ENCODE data around the gene TMEM147.

Gene TMEM147

GRCh38 chr19:35561436-35561835 lies 16.0 kb downstream of the TMEM147 start:
- Histone ChIP-seq H4K20me1 (ENCODE audit: low read depth, low read length) (no peaks in the 10 kb centered on the region), H3F3A (ENCODE audit: insufficient read depth) (no peaks in the 10 kb centered on the region), H3K9ac (ENCODE audit: low read length) (no peak overlapping the region), H3K4me2 (ENCODE audit: low read depth, low read length, poor library complexity, severe bottlenecking) (no peak overlapping the region), H3K79me2 (ENCODE audit: insufficient read depth, low read length) (no peaks in the 10 kb centered on the region), H2AFZ (ENCODE audit: low read depth, low read length, severe bottlenecking) (no peak overlapping the region), H3K36me3 (ENCODE audit: low read length) (no peaks in the 10 kb centered on the region), H3K4me3 (ENCODE audit: insufficient read depth, low read length, poor library complexity, severe bottlenecking) (no peak overlapping the region), H3K27ac (ENCODE audit: low read depth, low read length) (no peak overlapping the region), H3K9me2 (replicated peaks; ENCODE audit: insufficient read depth, low read length) (no peaks in the 10 kb centered on the region), H3K9me3 (ENCODE audit: insufficient read depth, low read length) (no peaks in the 10 kb centered on the region), H3K27me3 (ENCODE audit: low read length) (no peaks in the 10 kb centered on the region)
- no peak for TF ChIP-seq EZH2phosphoT487 (conservative IDR thresholded peaks at IDR 0.05; ENCODE audit: low read length)
- no peak for TF ChIP-seq CTCF (IDR thresholded peaks at IDR 0.05; ENCODE audit: insufficient read depth, low read length, poor library complexity, severe bottlenecking)

- H3K9me3 ChIP-seq (ENCODE audit: insufficient read depth, low read length), result no peaks in the 10 kb centered on the region
- no peak overlapping the region for H2AFZ ChIP-seq (ENCODE audit: low read depth, low read length, severe bottlenecking)
- no peaks in the 10 kb centered on the region for H3K27me3 ChIP-seq (ENCODE audit: low read length)
- H3K79me2 ChIP-seq (ENCODE audit: insufficient read depth, low read length), result no peaks in the 10 kb centered on the region
- no peak overlapping the region for H3K4me2 ChIP-seq (ENCODE audit: low read depth, low read length, poor library complexity, severe bottlenecking)
- H3K9me2 ChIP-seq (replicated peaks; ENCODE audit: insufficient read depth, low read length), result no peaks in the 10 kb centered on the region
- no peak overlapping the region for H3K4me3 ChIP-seq (ENCODE audit: insufficient read depth, low read length, poor library complexity, severe bottlenecking)
- H3K9ac ChIP-seq (ENCODE audit: low read length), result no peak overlapping the region
- no peaks in the 10 kb centered on the region for H3F3A ChIP-seq (ENCODE audit: insufficient read depth)
- TF ChIP-seq CTCF (IDR thresholded peaks at IDR 0.05; ENCODE audit: insufficient read depth, low read length, poor library complexity, severe bottlenecking), result no peak
- no peak overlapping the region for H3K27ac ChIP-seq (ENCODE audit: low read depth, low read length)
- H3K36me3 ChIP-seq (ENCODE audit: low read length), result no peaks in the 10 kb centered on the region
- no peaks in the 10 kb centered on the region for H4K20me1 ChIP-seq (ENCODE audit: low read depth, low read length)
Observed at GRCh38 chr19:35562336-35562735, 16.9 kb downstream of the TMEM147 start.

GRCh38 chr19:35562776-35563175 lies 17.4 kb downstream of the TMEM147 start:
- Histone ChIP-seq H3F3A (ENCODE audit: insufficient read depth) (no peaks in the 10 kb centered on the region), H3K9ac (ENCODE audit: low read length) (no peak overlapping the region), H3K27me3 (ENCODE audit: low read length) (no peaks in the 10 kb centered on the region), H3K9me3 (ENCODE audit: insufficient read depth, low read length) (no peaks in the 10 kb centered on the region), H3K36me3 (ENCODE audit: low read length) (no peaks in the 10 kb centered on the region), H3K9me2 (replicated peaks; ENCODE audit: insufficient read depth, low read length) (no peaks in the 10 kb centered on the region), H3K79me2 (ENCODE audit: insufficient read depth, low read length) (no peaks in the 10 kb centered on the region), H3K27ac (ENCODE audit: low read depth, low read length) (no peak overlapping the region), H3K4me3 (ENCODE audit: insufficient read depth, low read length, poor library complexity, severe bottlenecking) (no peak overlapping the region), H2AFZ (ENCODE audit: low read depth, low read length, severe bottlenecking) (no peak overlapping the region), H4K20me1 (ENCODE audit: low read depth, low read length) (no peaks in the 10 kb centered on the region), H3K4me2 (ENCODE audit: low read depth, low read length, poor library complexity, severe bottlenecking) (no peak overlapping the region)
- no peak for TF ChIP-seq CTCF (IDR thresholded peaks at IDR 0.05; ENCODE audit: insufficient read depth, low read length, poor library complexity, severe bottlenecking)
